NCI-H2171 (cell line): ENCODE measurements around the gene DNAJA3.
A peak's percentile ranks its signal among the peaks of the same experiment; 100 is the strongest.

Experiments
- DNase-seq: peaks from one replicate; lab custom pipeline; 2025; lab: John Stamatoyannopoulos, UW

DNAJA3 gene

GRCh38 chr16:4407543-4408322 is 17.9 kb upstream of the DNAJA3 start:
- DNase-seq, result no peak

GRCh38 chr16:4408323-4408690 is 17.4 kb upstream of the DNAJA3 start:
- DNase-seq, result no peak

GRCh38 chr16:4409081-4409932 is 16.4 kb upstream of the DNAJA3 start:
- peak; percentile 66 for DNase-seq

- no peak for DNase-seq
These were observed 15.2 kb upstream of the DNAJA3 start for GRCh38 chr16:4410335-4411075.

- DNase-seq, result no peak
These were observed 14.0 kb upstream of the DNAJA3 start for GRCh38 chr16:4411684-4412083.

- DNase-seq, result no peak
These were observed 13.5 kb upstream of the DNAJA3 start for GRCh38 chr16:4412159-4412558.

GRCh38 chr16:4412854-4413253 is 12.8 kb upstream of the DNAJA3 start:
- DNase-seq, result no peak

GRCh38 chr16:4414187-4414917 is 11.3 kb upstream of the DNAJA3 start:
- no peak for DNase-seq

- no peak for DNase-seq
These were observed 10.0 kb upstream of the DNAJA3 start for GRCh38 chr16:4415538-4416199.

GRCh38 chr16:4416200-4417032 is 9.3 kb upstream of the DNAJA3 start, which contains the start of gene CORO7:
Gene CORO7 (minus strand): TSS chr16:4416596. CDS start chr16:4416518, 78 bp downstream.
- DNase-seq, result peak; percentile 94

GRCh38 chr16:4419402-4419959 is 6.2 kb upstream of the DNAJA3 start:
- no peak for DNase-seq

- no peak for DNase-seq
These were observed 5.1 kb upstream of the DNAJA3 start for GRCh38 chr16:4420505-4421105.

- no peak for DNase-seq
These were observed 485 bp downstream of the DNAJA3 start for GRCh38 chr16:4426021-4426684.

GRCh38 chr16:4426722-4427372 is 1.2 kb downstream of the DNAJA3 start:
- DNase-seq, result no peak

GRCh38 chr16:4428500-4428899 is 2.8 kb downstream of the DNAJA3 start:
- DNase-seq, result no peak

- no peak for DNase-seq
These were observed 5.4 kb downstream of the DNAJA3 start for GRCh38 chr16:4431023-4431422.

GRCh38 chr16:4433228-4433627 is 7.6 kb downstream of the DNAJA3 start:
- DNase-seq, result no peak
